Skeletal muscle satellite cell (primary cell): Measurements from ENCODE around the gene DRD3.

Experiments
- H3K27me3 ChIP-seq: 2 replicates; pipeline ENCODE4 v1.7.0; 2013; ENCODE audit warnings: low read length; ENCODE audit not compliant: control insufficient read depth, insufficient read depth
- H3K36me3 ChIP-seq: 2 replicates; pipeline ENCODE4 v1.7.0; 2013; ENCODE audit warnings: mild to moderate bottlenecking, control low read depth, low read length; ENCODE audit not compliant: insufficient read depth
- H3K4me1 ChIP-seq: 2 replicates; pipeline ENCODE4 v1.7.0; 2013; ENCODE audit warnings: low read length; ENCODE audit not compliant: control insufficient read depth, insufficient read depth
- H3K4me2 ChIP-seq: 2 replicates; pipeline ENCODE4 v1.7.0; 2013; ENCODE audit warnings: mild to moderate bottlenecking, low read length
- H3K4me3 ChIP-seq: 2 replicates; pipeline ENCODE4 v1.7.0; 2013; ENCODE audit warnings: low read length
- H3K9ac ChIP-seq: 2 replicates; pipeline ENCODE4 v1.7.0; 2013; ENCODE audit warnings: mild to moderate bottlenecking, low read depth, low read length, moderate library complexity
- H3K9me3 ChIP-seq: replicated peaks from 2 replicates; pipeline ENCODE4 v1.7.0; 2013; ENCODE audit warnings: mild to moderate bottlenecking, control low read depth, low read length

Gene DRD3

DNA sequence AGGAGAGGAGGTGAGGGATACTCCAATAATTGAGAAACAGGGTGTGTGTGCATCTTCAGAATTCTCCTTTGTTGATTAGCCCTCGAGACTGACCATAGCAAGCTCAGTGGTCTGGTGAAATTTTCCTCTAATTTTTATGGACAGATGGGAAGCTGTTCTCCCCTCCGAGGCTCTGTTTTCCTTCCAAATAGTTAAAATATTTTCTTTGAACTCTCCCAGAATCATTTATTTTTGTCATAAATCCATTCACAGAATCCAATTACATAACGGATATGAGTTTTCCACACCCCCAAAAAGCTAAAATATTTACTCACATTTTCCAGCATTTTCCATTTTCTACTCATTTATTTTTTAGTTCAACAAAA, 85.9 kb downstream of the DRD3 start:
- H3K27me3 ChIP-seq, result no peaks in the 10 kb centered on the region
- no peaks in the 10 kb centered on the region for H3K36me3 ChIP-seq
- no peaks in the 10 kb centered on the region for H3K9me3 ChIP-seq
- no peak overlapping the region for H3K4me2 ChIP-seq
- peaks cover 13% of the 10 kb centered on the region for H3K4me1 ChIP-seq
- H3K9ac ChIP-seq, result no peak overlapping the region
- H3K4me3 ChIP-seq, result no peak overlapping the region

DNA sequence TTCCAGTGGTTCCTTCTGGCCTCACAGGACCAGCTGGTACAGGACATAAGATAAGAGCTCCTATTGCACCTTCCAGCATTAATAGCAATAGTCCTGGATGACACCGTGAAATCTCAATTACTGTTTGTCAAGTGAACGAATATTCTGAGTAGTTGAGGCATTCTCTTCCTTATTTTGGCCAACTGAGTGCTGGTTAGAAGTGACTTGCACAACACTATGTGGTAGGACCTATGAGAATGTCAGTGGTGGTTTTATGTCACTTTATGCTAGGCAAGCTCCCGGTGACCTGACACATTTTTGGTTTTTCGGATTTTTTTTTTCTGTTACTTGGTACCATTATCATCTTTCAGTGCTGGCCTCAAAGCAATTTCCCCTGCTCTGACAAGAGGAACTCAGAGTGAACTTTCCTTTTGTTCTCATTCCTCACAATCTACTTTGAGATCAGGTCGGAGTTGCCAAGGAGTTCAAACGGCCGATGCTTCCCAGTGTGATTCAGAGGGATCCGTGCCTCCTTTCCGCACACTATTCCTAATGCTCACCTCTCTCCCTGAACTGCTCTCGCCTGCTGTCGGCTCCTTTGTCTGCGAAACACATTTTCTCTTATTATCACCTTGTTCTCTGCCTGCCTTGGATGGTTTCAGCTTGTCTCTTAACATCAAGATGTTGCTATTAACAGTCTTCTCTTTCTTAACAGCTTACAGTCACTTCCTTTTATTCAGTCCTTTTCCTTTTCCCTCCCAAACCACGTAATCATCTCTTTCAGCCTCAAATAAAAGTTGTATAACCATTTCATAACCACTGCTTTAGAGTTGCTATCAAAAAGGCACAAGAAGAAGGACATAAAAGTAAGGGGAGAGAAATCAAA, 86.5 kb downstream of the DRD3 start:
- Histone ChIP-seq H3K9ac (no peak overlapping the region), H3K36me3 (no peaks in the 10 kb centered on the region), H3K9me3 (no peaks in the 10 kb centered on the region), H3K27me3 (no peaks in the 10 kb centered on the region), H3K4me2 (no peak overlapping the region), H3K4me1 (peaks cover 13% of the 10 kb centered on the region), H3K4me3 (no peak overlapping the region)

DNA sequence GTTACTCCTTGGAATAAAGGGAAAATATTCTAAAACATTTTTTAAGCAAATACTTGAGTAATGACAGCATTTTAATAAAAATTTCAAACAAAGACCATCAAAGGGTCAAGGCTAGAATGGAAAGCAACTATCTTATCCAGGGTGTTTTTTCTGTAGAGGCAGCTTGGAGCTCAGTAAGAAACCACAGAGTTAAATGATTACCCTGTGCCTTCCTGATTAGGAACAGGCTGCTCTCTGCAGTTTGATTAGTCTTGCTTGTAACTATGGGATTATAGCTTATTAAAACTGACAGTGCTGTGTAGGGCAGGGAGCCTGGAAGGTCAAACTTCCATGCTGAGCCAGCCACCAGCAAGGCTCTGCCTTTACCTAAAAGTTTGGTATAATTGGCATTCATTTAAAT, 89.2 kb downstream of the DRD3 start:
- Histone ChIP-seq H3K4me3 (no peak overlapping the region), H3K4me1 (peaks cover 13% of the 10 kb centered on the region), H3K36me3 (peaks cover 14% of the 10 kb centered on the region), H3K9ac (no peak overlapping the region), H3K4me2 (no peak overlapping the region), H3K9me3 (no peaks in the 10 kb centered on the region), H3K27me3 (no peaks in the 10 kb centered on the region)

- H3K4me2 ChIP-seq, result no peak overlapping the region
- H3K9me3 ChIP-seq, result no peaks in the 10 kb centered on the region
- no peaks in the 10 kb centered on the region for H3K4me1 ChIP-seq
- peaks cover 28% of the 10 kb centered on the region for H3K36me3 ChIP-seq
- no peak overlapping the region for H3K9ac ChIP-seq
- H3K4me3 ChIP-seq, result no peak overlapping the region
- H3K27me3 ChIP-seq, result no peaks in the 10 kb centered on the region
Observed at GRCh38 chr3:114086356-114086755, 92.5 kb downstream of the DRD3 start.

DNA sequence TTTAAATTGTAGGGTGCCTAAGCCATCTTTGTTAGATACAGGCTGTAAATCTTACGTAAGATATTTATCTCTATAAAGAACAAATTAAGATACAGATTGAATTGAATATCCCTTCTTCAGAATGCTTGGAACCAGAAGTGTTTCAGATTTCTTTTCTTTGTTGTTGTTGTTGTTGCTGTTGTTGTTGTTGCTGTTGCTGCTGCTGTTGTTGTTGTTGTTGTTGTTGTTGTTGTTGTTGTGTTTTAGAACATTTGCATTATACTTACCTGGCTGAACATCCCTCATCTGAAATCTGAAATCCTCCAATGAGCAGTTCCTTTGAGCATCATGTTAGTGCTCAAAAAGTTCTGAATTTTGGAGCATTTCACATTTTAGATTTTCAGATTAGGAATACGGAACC, 95.7 kb downstream of the DRD3 start:
- peaks cover 47% of the 10 kb centered on the region for H3K36me3 ChIP-seq

DNA sequence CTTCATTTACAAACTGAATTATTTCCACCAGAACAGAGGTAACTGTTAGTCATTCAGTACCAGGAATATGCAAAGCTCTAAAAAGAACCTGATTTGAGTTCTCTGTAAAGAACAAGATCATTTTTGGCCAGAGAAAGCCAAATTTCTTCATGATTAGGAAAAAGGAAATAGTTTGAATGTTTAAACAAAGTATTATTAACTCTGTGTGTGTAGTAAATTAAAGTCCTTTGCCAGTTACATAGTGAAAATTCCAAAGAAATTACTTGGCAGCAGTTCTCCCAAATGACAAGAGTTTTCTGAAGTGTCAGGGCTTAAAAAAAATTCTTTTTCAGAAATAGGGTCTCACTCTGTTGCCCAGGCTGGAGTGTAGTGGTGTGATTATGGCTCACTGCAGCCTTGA, 97.8 kb downstream of the DRD3 start:
- no peak overlapping the region for H3K4me3 ChIP-seq
- H3K27me3 ChIP-seq, result no peaks in the 10 kb centered on the region
- no peak overlapping the region for H3K9ac ChIP-seq
- no peaks in the 10 kb centered on the region for H3K4me1 ChIP-seq
- H3K4me2 ChIP-seq, result no peak overlapping the region
- no peaks in the 10 kb centered on the region for H3K9me3 ChIP-seq
- peaks cover 57% of the 10 kb centered on the region for H3K36me3 ChIP-seq

More for the DNA sequence above, 95.7 kb downstream of the DRD3 start:
- Histone ChIP-seq H3K9ac (no peak overlapping the region), H3K4me2 (no peak overlapping the region), H3K4me3 (no peak overlapping the region), H3K4me1 (no peaks in the 10 kb centered on the region), H3K9me3 (no peaks in the 10 kb centered on the region), H3K27me3 (no peaks in the 10 kb centered on the region)

- H3K9ac ChIP-seq, result no peak overlapping the region
- H3K4me3 ChIP-seq, result no peak overlapping the region
- H3K9me3 ChIP-seq, result no peaks in the 10 kb centered on the region
- peaks cover 59% of the 10 kb centered on the region for H3K36me3 ChIP-seq
- no peaks in the 10 kb centered on the region for H3K27me3 ChIP-seq
- no peaks in the 10 kb centered on the region for H3K4me1 ChIP-seq
- H3K4me2 ChIP-seq, result no peak overlapping the region
Observed at GRCh38 chr3:114080201-114080600, 98.7 kb downstream of the DRD3 start.

- Histone ChIP-seq H3K36me3 (peaks cover 62% of the 10 kb centered on the region), H3K27me3 (no peaks in the 10 kb centered on the region), H3K4me1 (no peaks in the 10 kb centered on the region), H3K9me3 (no peaks in the 10 kb centered on the region), H3K4me3 (no peak overlapping the region), H3K4me2 (no peak overlapping the region), H3K9ac (no peak overlapping the region)
Observed at GRCh38 chr3:114079761-114080160, 99.1 kb downstream of the DRD3 start.

- no peak overlapping the region for H3K4me3 ChIP-seq
- no peak overlapping the region for H3K9ac ChIP-seq
- no peaks in the 10 kb centered on the region for H3K9me3 ChIP-seq
- H3K36me3 ChIP-seq, result peaks cover 69% of the 10 kb centered on the region
- H3K4me2 ChIP-seq, result no peak overlapping the region
- no peaks in the 10 kb centered on the region for H3K4me1 ChIP-seq
- no peaks in the 10 kb centered on the region for H3K27me3 ChIP-seq
Observed at GRCh38 chr3:114078126-114078525, 100.7 kb downstream of the DRD3 start.
